ENCODE data around the gene SYNE1.

DNA sequence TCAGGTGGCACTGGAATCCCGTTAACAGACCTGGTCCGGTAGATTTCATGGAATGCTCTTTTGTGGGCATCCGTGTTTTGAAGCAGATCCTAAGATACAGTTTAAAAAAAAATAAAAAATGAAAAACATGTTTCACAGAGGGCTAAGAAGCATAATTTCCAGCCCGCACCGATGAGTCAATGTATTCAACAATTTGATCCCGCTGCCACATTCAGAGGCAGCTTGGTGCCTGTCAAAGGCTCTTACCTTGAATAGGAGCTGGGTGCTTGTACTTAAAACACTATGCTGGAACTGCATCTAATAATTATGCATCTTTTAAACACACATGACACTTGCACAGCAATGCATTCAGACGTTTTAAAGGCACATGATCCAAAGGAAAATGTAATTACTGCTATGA is 164.8 kb downstream of the SYNE1 start:
- TF ChIP-seq POLR2AphosphoS5 (IDR thresholded peaks at IDR 0.05) (no peak), POLR2A (IDR thresholded peaks at IDR 0.05) (no peak)
